Measurements from ENCODE around the gene IER5L.
"Not testable (repeated sequence)": the region's sequence is repeated elsewhere in the genome, so short reads cannot be mapped to it uniquely, and the experiment has no call there.

IER5L gene

GRCh38 chr9:129202613-129203555, 24.8 kb upstream of the IER5L start:
- DNase-seq = no peak

GRCh38 chr9:129201866-129202265, 23.8 kb upstream of the IER5L start:
- DNase-seq = no peak

GRCh38 chr9:129201289-129201688, 23.2 kb upstream of the IER5L start:
- no peak for DNase-seq

- DNase-seq = no peak
Measured at GRCh38 chr9:129200255-129200654, 22.2 kb upstream of the IER5L start.

- DNase-seq = no peak
Measured at GRCh38 chr9:129199044-129199435, 21.0 kb upstream of the IER5L start.

GRCh38 chr9:129198319-129199043, 20.4 kb upstream of the IER5L start:
- no peak for DNase-seq

- no peak for DNase-seq
Measured at GRCh38 chr9:129197978-129198318, 19.9 kb upstream of the IER5L start.

GRCh38 chr9:129197045-129197444, 19.0 kb upstream of the IER5L start:
- DNase-seq = not testable (repeated sequence)

- DNase-seq = no peak
Measured at GRCh38 chr9:129195606-129196005, 17.5 kb upstream of the IER5L start.

GRCh38 chr9:129194221-129194620, 16.2 kb upstream of the IER5L start:
- no peak for DNase-seq

GRCh38 chr9:129193655-129194054, 15.6 kb upstream of the IER5L start:
- no peak for DNase-seq

GRCh38 chr9:129191234-129191633, 13.2 kb upstream of the IER5L start:
- no peak for DNase-seq

- not testable (repeated sequence) for DNase-seq
Measured at GRCh38 chr9:129189971-129190370, 11.9 kb upstream of the IER5L start.

GRCh38 chr9:129187042-129187441, 9.0 kb upstream of the IER5L start:
- no peak for DNase-seq

- no peak for DNase-seq
Measured at GRCh38 chr9:129185991-129186390, 7.9 kb upstream of the IER5L start.

GRCh38 chr9:129185402-129185801, 7.3 kb upstream of the IER5L start:
- no peak for DNase-seq

- DNase-seq = no peak
Measured at GRCh38 chr9:129184596-129185122, 6.6 kb upstream of the IER5L start.

- no peak for DNase-seq
Measured at GRCh38 chr9:129184219-129184524, 6.1 kb upstream of the IER5L start.

- DNase-seq = no peak
Measured at GRCh38 chr9:129183495-129184218, 5.6 kb upstream of the IER5L start.

- no peak for DNase-seq
Measured at GRCh38 chr9:129182625-129183494, 4.8 kb upstream of the IER5L start.

- DNase-seq = no peak
Measured at GRCh38 chr9:129182122-129182521, 4.1 kb upstream of the IER5L start.

GRCh38 chr9:129181246-129181645, 3.2 kb upstream of the IER5L start:
- DNase-seq = no peak

Data from NCI-H524 treated with DMSO at 0.1 percent for 48 hours (cell line).